ENCODE results near the gene CACNA2D2. TPM values are rescaled to one million over a fixed set of nuclear protein-coding genes. Genes with fewer than 3 reads are reported as not detected.

CACNA2D2 gene
- total RNA-seq, 1 donor from 2014 or later = 17.3 TPM

DNA sequence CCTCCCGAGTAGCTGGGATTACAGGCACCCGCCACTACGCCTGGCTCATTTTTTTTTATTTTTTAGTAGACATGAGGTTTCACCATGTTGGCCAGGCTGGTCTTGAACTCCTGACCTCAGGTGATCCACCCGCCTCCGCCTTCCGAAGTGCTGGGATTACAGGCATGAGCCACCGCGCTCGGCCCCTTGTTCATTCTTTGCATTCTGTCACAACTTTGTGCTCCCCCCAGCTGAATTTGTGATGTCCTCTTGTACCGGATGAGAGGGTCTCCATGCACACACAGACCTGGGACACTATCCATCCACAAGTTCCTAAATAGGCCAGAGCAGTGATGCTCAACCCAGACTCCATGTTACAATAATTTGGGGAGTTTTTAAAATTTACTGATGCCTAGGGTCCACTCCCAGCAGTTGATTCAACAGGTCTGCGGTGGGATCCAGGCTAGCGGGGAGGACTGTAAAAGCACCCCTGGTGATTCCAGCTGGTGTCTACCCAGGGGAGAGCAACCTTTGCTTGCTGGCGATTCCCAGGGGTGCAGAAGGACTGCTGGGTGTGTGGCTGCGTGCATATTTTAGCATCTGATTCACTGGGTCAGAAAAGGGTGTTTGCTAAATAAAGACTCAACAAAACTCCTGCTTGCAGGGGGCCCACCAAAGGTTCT, 163.8 kb downstream of the CACNA2D2 start:
- Mint-ChIP-seq H3K4me1 (ENCODE audit: unreplicated experiment) (peaks cover 27% of the 10 kb centered on the region), H3K27me3 (ENCODE audit: unreplicated experiment) (peaks cover 31% of the 10 kb centered on the region), H3K4me3 (ENCODE audit: unreplicated experiment) (peak overlapping the region; percentile 76), H3K9me3 (ENCODE audit: unreplicated experiment) (no peaks in the 10 kb centered on the region), H3K36me3 (ENCODE audit: low read depth, unreplicated experiment) (peaks cover 10% of the 10 kb centered on the region), H3K27ac (ENCODE audit: unreplicated experiment) (no peak overlapping the region)
- TF ChIP-seq, protein P1, sequence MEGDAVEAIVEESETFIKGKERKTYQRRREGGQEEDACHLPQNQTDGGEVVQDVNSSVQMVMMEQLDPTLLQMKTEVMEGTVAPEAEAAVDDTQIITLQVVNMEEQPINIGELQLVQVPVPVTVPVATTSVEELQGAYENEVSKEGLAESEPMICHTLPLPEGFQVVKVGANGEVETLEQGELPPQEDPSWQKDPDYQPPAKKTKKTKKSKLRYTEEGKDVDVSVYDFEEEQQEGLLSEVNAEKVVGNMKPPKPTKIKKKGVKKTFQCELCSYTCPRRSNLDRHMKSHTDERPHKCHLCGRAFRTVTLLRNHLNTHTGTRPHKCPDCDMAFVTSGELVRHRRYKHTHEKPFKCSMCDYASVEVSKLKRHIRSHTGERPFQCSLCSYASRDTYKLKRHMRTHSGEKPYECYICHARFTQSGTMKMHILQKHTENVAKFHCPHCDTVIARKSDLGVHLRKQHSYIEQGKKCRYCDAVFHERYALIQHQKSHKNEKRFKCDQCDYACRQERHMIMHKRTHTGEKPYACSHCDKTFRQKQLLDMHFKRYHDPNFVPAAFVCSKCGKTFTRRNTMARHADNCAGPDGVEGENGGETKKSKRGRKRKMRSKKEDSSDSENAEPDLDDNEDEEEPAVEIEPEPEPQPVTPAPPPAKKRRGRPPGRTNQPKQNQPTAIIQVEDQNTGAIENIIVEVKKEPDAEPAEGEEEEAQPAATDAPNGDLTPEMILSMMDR (IDR thresholded peaks at IDR 0.05; ENCODE audit: unreplicated experiment) = no peak
- no peak for DNase-seq (ENCODE audit: low spot score)

DNA sequence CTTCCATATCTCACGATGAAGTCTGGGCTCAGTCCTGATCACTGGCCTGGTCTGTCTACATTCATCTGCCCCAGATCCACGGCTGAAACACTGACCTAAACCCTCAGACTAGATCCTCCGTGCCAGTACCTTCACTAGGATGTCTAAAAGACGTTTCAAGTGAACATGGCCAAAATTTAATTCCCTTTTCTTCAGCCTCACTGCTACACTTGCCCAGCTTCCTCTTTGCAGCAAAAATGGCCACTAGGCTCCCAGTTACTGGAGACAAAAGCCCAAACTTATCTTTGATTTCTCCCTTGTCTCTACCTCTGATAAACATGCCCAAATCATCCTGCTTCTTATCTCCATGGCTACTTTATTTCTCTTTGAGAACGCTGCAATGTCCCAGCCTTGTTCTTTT, 164.5 kb downstream of the CACNA2D2 start:
- TF ChIP-seq, protein P1 (IDR thresholded peaks at IDR 0.05; ENCODE audit: unreplicated experiment) = no peak
- H3K36me3 Mint-ChIP-seq (ENCODE audit: low read depth, unreplicated experiment) = peaks cover 10% of the 10 kb centered on the region
- H3K4me3 Mint-ChIP-seq (ENCODE audit: unreplicated experiment) = peak overlapping the region; percentile 79
- no peaks in the 10 kb centered on the region for H3K9me3 Mint-ChIP-seq (ENCODE audit: unreplicated experiment)
- H3K27me3 Mint-ChIP-seq (ENCODE audit: unreplicated experiment) = peaks cover 31% of the 10 kb centered on the region
- H3K27ac Mint-ChIP-seq (ENCODE audit: unreplicated experiment) = peak overlapping the region; percentile 13
- H3K4me1 Mint-ChIP-seq (ENCODE audit: unreplicated experiment) = peaks cover 34% of the 10 kb centered on the region
- DNase-seq (ENCODE audit: low spot score) = no peak

DNA sequence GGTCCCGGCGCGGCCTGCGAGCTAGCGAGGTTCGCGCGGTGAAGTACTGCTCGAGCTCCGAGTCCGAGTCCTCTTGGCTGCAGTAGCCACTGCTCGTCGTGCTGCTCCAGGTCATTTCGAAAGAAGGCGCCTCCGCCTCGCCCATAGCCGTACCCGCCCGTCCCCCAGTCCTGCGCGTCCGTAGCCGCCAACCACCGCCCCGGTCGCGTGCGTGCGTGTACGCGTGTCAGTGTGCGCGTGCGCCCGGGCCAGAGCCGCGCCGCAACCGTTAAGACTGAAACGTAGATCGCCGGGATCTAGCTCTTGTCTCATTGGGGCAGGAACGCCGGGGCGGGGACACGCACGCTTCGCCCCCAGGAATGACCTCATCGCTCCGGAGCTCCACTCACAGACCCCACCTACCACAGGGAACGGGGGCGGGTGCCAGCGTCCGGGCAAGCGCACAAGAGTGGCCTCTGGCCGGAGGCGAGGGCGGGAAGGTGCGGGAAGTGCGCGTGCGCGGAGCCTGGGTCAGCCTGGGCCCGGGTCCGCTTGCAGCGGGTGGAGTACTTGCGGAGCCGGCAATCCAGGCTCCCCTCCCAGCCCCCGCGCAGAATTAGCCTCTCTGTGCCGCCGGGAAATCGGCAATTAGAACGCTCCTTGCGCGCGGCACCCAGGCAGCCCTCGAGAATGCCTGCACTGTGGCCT, 166.1 kb downstream of the CACNA2D2 start:
- TF ChIP-seq, protein P1 (IDR thresholded peaks at IDR 0.05; ENCODE audit: unreplicated experiment) = no peak
- Mint-ChIP-seq H3K4me1 (ENCODE audit: unreplicated experiment) (peaks cover 40% of the 10 kb centered on the region), H3K27ac (ENCODE audit: unreplicated experiment) (peak overlapping the region; percentile 92), H3K36me3 (ENCODE audit: low read depth, unreplicated experiment) (peaks cover 10% of the 10 kb centered on the region), H3K4me3 (ENCODE audit: unreplicated experiment) (peak overlapping the region; percentile 96), H3K9me3 (ENCODE audit: unreplicated experiment) (no peaks in the 10 kb centered on the region), H3K27me3 (ENCODE audit: unreplicated experiment) (peaks cover 28% of the 10 kb centered on the region)
- peak; percentile 98 for DNase-seq (ENCODE audit: low spot score)

DNA sequence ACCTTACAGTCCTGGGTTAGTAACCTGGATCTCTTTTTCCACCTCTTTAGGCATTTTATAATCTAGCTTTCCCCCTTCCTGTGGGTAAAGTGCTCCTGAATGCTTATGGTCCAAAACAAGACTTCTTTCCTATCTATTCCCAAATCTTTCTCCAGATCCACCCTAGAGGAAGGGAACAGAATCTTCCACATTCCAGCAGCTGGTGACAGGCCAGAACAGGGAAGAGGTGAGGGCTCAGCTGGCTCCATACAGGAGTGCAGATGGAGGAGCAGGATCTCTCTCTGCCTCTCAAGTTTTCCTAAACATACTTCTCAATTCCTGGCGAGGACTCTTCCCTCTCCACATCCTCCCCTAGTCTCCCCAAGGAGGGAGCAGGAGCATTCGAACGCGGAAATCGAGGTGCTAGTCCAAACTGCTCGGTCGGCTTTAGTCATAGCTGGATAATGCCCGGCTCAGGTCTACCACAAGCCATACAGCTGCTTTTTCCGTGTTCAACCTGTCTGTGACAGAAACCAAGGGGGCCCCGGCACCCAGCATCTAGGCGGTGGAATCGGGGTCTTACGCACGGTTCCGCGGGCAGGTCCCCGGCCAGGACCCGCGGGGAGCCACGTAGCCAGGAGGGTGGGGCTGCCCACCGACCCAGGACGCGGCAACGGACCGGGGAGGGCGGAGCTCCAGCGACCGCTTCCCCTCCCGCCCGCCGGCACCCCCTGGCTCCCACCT, 166.8 kb downstream of the CACNA2D2 start:
- H3K27ac Mint-ChIP-seq (ENCODE audit: unreplicated experiment) = peak overlapping the region; percentile 84
- peak overlapping the region; percentile 96 for H3K4me3 Mint-ChIP-seq (ENCODE audit: unreplicated experiment)
- no peak for DNase-seq (ENCODE audit: low spot score)
- peaks cover 40% of the 10 kb centered on the region for H3K4me1 Mint-ChIP-seq (ENCODE audit: unreplicated experiment)
- peaks cover 22% of the 10 kb centered on the region for H3K27me3 Mint-ChIP-seq (ENCODE audit: unreplicated experiment)
- H3K36me3 Mint-ChIP-seq (ENCODE audit: low read depth, unreplicated experiment) = peaks cover 15% of the 10 kb centered on the region
- H3K9me3 Mint-ChIP-seq (ENCODE audit: unreplicated experiment) = no peaks in the 10 kb centered on the region
- TF ChIP-seq, protein P1 (IDR thresholded peaks at IDR 0.05; ENCODE audit: unreplicated experiment) = no peak
